Mesenteric fat pad (tissue), 1 donor: Measurements from ENCODE around the gene TCFL5. TPM values are rescaled to one million over a fixed set of nuclear protein-coding genes. Genes with fewer than 3 reads are reported as not detected.
"Not testable (repeated sequence)": the region's sequence is repeated elsewhere in the genome, so short reads cannot be mapped to it uniquely, and the experiment has no call there.

ENCODE experiments used
- DNase-seq: peaks from one replicate; pipeline ENCODE4 v3.0.0-alpha.2; 2020; ENCODE audit warnings: low spot score
- total RNA-seq: library from RNA; stranded (reverse); fragmentation: NEBNext Ultra II Directional; extraction: Animal tissue kit (Norgen Biotek cat#: 25700); gene quantifications from one replicate; pipeline ENCODE4 v1.2.1, GENCODE V29; 2021
- donor health status: DM: yes; HTN: yes; CAD: no.

TCFL5 gene
- total RNA-seq, 1 donor from 2014 or later: 10.1 TPM

- DNase-seq: no peak
Measured at GRCh38 chr20:62855120-62855519, 6.5 kb downstream of the TCFL5 start.

GRCh38 chr20:62854121-62854520 is 7.5 kb downstream of the TCFL5 start:
- no peak for DNase-seq

GRCh38 chr20:62853304-62853703 is 8.3 kb downstream of the TCFL5 start:
- DNase-seq: not testable (repeated sequence)

- DNase-seq: no peak
Measured at GRCh38 chr20:62852841-62853240, 8.8 kb downstream of the TCFL5 start.

GRCh38 chr20:62852196-62852595 is 9.4 kb downstream of the TCFL5 start:
- DNase-seq: no peak

- no peak for DNase-seq
Measured at GRCh38 chr20:62850333-62850974, 11.2 kb downstream of the TCFL5 start.

GRCh38 chr20:62849431-62849830 is 12.2 kb downstream of the TCFL5 start:
- DNase-seq: no peak

- not testable (repeated sequence) for DNase-seq
Measured at GRCh38 chr20:62848917-62849316, 12.7 kb downstream of the TCFL5 start.

- no peak for DNase-seq
Measured at GRCh38 chr20:62846166-62846890, 15.3 kb downstream of the TCFL5 start.

- DNase-seq: no peak
Measured at GRCh38 chr20:62845416-62846160, 16.0 kb downstream of the TCFL5 start.

GRCh38 chr20:62844182-62844581 is 17.4 kb downstream of the TCFL5 start:
- DNase-seq: no peak

GRCh38 chr20:62843656-62844055 is 18.0 kb downstream of the TCFL5 start:
- no peak for DNase-seq

- no peak for DNase-seq
Measured at GRCh38 chr20:62841705-62842212, 19.9 kb downstream of the TCFL5 start.

- no peak for DNase-seq
Measured at GRCh38 chr20:62840244-62841197, 21.1 kb downstream of the TCFL5 start.

- no peak for DNase-seq
Measured at GRCh38 chr20:62839816-62840215, 21.8 kb downstream of the TCFL5 start.

- DNase-seq: no peak
Measured at GRCh38 chr20:62839261-62839660, 22.4 kb downstream of the TCFL5 start.

GRCh38 chr20:62838128-62838891 is 23.3 kb downstream of the TCFL5 start:
- no peak for DNase-seq

- DNase-seq: no peak
Measured at GRCh38 chr20:62837790-62838127, 23.9 kb downstream of the TCFL5 start.

- DNase-seq: no peak
Measured at GRCh38 chr20:62836967-62837490, 24.6 kb downstream of the TCFL5 start.
